SH-SY5Y (cell line): ENCODE measurements around the gene ANAPC10.

ENCODE experiments used
- GATA2 ChIP-seq: IDR thresholded peaks from 2 replicates; pipeline ENCODE4 v1.6.1; 2011; ENCODE audit warnings: mild to moderate bottlenecking, low read depth, low read length
- GATA3 ChIP-seq: IDR thresholded peaks from 2 replicates; pipeline ENCODE4 v1.6.1; 2011; ENCODE audit warnings: low read depth, mild to moderate bottlenecking, low read length, moderate library complexity

- TF ChIP-seq GATA3, result no peak
- TF ChIP-seq GATA2, result no peak
Observed at GRCh38 chr4:145055533-145056257, 42.3 kb downstream of the ANAPC10 start.
